Mucosa of descending colon (tissue), 3 donors: ENCODE data around the gene TH. TPM values are rescaled to one million over a fixed set of nuclear protein-coding genes. Genes with fewer than 3 reads are reported as not detected.

Experiments used
- ATAC-seq: fragments of 200-7000 bp; cut with Tn5 transposase; one replicate; pipeline ENCODE4 v1.9.1; 2020; ENCODE audit warnings: mild to moderate bottlenecking, moderate library complexity
- DNase-seq, 3 donors: peaks; one replicate each; pipeline ENCODE4 v3.0.0-alpha.2; 2020
- H3K36me3 ChIP-seq: fragments of 200-600 bp; one replicate; pipeline ENCODE4 v1.8.0; 2021; ENCODE audit warnings: low read depth, mild to moderate bottlenecking
- H3K4me1 ChIP-seq: fragments of 200-600 bp; one replicate; pipeline ENCODE4 v1.8.0; 2021; ENCODE audit warnings: low read depth, mild to moderate bottlenecking
- H3K4me3 ChIP-seq: fragments of 200-600 bp; one replicate; pipeline ENCODE4 v1.8.0; 2021; ENCODE audit warnings: mild to moderate bottlenecking
- H3K9me3 ChIP-seq: fragments of 200-600 bp; one replicate; pipeline ENCODE4 v1.8.0; 2021; ENCODE audit warnings: mild to moderate bottlenecking
- CTCF ChIP-seq: fragments of 200-600 bp; IDR thresholded peaks from one replicate; pipeline ENCODE4 v1.8.0; 2022; ENCODE audit warnings: antibody characterized with exemption, mild to moderate bottlenecking
- intact Hi-C, 2 donors: fragments of 100-400 bp; cut with DNase I in 1 of 2; cut with micrococcal nuclease in 1 of 2; formaldehyde crosslinking; loops; one replicate each; pipeline versions ENCODE4 v1.11.0 to v1.11.1; 2022; cut with DNase I, micrococcal nuclease
- total RNA-seq, 3 donors: library from RNA; stranded (reverse); fragmentation: NEBNext Ultra II Directional in 2 of 3; extraction: Animal tissue kit (Norgen Biotek cat#: 25700) in 2 of 3; gene quantifications; one replicate each; pipeline versions ENCODE4 v1.2.1 to v1.2.4, GENCODE V29; 2021 to 2023
- donor health status: DM: no; HTN: no; CAD: no; lungs with moderate emphysema.
- donor health status: DM: no; HTN: no; CAD: no.
- donor health status: DM: no; HTN: yes; CAD: no.

TH gene
- total RNA-seq, 3 donors from 2014 or later, result 0.17 TPM; not detected in 2

DNA sequence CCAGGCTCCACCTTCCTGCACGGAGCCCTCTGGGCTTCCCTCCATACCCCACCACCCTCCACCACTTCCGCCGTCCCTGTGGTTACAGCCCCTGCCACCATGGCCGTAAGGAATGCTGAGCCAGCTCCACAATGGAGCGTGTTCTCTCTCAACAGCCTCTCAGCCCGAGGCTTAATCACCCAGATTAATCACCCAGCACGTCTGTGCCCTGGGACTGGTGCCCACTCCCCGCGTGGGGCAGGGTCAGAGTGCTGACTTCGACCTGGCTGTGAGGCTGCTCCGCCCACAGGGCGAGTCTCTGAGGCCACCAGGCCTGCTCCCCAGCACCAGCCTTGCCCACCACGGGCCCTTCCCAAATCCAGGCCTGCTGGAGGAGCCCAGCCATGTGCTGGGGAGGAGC is 4.0 kb upstream of the TH start:
- Histone ChIP-seq H3K4me3 (no peak overlapping the region), H3K9me3 (no peaks in the 10 kb centered on the region), H3K4me1 (no peaks in the 10 kb centered on the region), H3K36me3 (no peaks in the 10 kb centered on the region)
- DNase-seq, result no peak
- TF ChIP-seq CTCF, result no peak
- intact Hi-C loops, result no loop called here
- ATAC-seq, result no peak

DNA sequence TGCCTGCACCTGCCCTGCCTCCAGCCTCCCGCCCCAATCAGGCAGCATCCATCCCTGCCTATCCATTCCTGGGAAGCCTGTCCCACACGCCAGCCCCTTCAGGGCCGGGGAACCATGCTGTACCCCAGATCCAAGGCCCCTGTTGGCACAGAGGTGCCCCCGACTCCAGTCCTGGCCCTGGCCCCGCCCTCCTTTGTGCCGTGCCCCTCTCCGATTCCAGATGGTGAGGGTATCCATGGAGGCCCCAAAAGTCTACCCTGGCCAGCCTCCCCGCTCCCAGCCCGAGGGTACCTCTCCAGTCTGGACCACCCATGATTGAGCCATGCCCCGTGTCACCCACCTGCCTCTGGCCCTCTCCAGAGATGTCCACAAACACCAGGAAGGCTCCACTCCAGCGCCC is 2.7 kb upstream of the TH start:
- H3K36me3 ChIP-seq, result no peaks in the 10 kb centered on the region
- no peak for TF ChIP-seq CTCF
- H3K4me3 ChIP-seq, result no peak overlapping the region
- intact Hi-C loops, result no loop called here
- no peaks in the 10 kb centered on the region for H3K9me3 ChIP-seq
- ATAC-seq (no peak), DNase-seq (no peak)
- H3K4me1 ChIP-seq, result no peaks in the 10 kb centered on the region

GRCh38 chr11:2173761-2174160 is 2.1 kb upstream of the TH start:
- Histone ChIP-seq H3K9me3 (no peaks in the 10 kb centered on the region), H3K4me1 (no peaks in the 10 kb centered on the region), H3K36me3 (no peaks in the 10 kb centered on the region), H3K4me3 (no peak overlapping the region)
- no peak for TF ChIP-seq CTCF
- intact Hi-C loops, result no loop called here
- ATAC-seq (no peak), DNase-seq (no peak)

- Histone ChIP-seq H3K9me3 (no peaks in the 10 kb centered on the region), H3K36me3 (no peaks in the 10 kb centered on the region), H3K4me1 (no peaks in the 10 kb centered on the region), H3K4me3 (no peak overlapping the region)
- intact Hi-C loops, result no loop called here
- no peak for TF ChIP-seq CTCF
- no peak for DNase-seq
- ATAC-seq, result no peak
Observed at GRCh38 chr11:2173150-2173693, 1.6 kb upstream of the TH start.

GRCh38 chr11:2172676-2173075 is 1.1 kb upstream of the TH start:
- DNase-seq, result no peak
- H3K9me3 ChIP-seq, result no peaks in the 10 kb centered on the region
- H3K4me1 ChIP-seq, result no peaks in the 10 kb centered on the region
- no peak for TF ChIP-seq CTCF
- H3K4me3 ChIP-seq, result no peak overlapping the region
- ATAC-seq, result no peak
- H3K36me3 ChIP-seq, result no peaks in the 10 kb centered on the region
- intact Hi-C loops, result no loop called here
